ENCODE measurements around the gene ELK3.

DNA sequence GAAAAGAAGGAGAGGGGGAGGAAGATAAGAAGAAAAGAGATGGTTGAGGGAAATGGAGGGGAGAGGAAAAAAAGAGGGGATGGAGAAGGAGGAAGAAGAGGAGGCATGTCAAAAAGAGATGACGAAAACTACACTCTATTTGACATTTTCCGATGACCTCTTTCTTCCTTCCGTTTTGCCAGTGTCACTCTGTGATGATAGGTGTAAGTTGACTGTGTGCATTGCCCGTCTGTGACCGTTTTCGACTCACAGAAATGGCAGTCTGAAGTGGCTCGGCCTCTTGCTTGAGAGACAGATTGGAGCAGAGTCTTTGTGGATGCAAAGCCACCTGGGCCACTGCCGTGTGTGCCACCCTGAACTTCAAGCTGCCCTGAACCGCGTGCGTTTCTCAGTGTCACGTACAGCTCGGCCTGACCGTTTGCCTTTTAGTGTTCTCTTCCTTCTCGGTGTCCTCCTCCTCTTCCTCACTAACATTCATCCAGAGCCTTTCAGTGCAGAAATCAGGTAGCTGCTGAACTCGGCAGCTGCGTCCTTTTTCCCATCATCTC is 32.7 kb downstream of the ELK3 start:
- TF ChIP-seq CTCF (IDR thresholded peaks at IDR 0.05), result no peak
- no peak for TF ChIP-seq POLR2A (IDR thresholded peaks at IDR 0.05)

Measured in lower leg skin (tissue), 3 donors.